ENCODE data around the gene BRD3.
A peak's percentile ranks its signal among the peaks of the same experiment; 100 is the strongest.

Gene BRD3

GRCh38 chr9:134024828-134025605 lies 42.8 kb downstream of the BRD3 start, which contains the start of gene BRD3OS:
BRD3OS (plus strand) TSS chr9:134025481; CDS start chr9:134026748, 1,267 bp downstream.
- Histone ChIP-seq H3K4me3 (peak within 1 kb of the TSS; percentile 95), H3K4me1 (peaks cover 0 to 14% (median 10%) of the 10 kb centered on the region in 4 donors), H3K27me3 (no peaks in the 10 kb centered on the region), H3K27ac (peak within 1 kb of the TSS; percentile 81), H3K9me3 (no peaks in the 10 kb centered on the region), H3K36me3 (peaks cover 0 to 36% (median 10%) of the 10 kb centered on the region in 3 donors)
- no peak for TF ChIP-seq CTCF (IDR thresholded peaks at IDR 0.05)
- intact Hi-C loops (cut with DNase I; ENCODE audit: low total_unique reads), result loop anchor here (5.0 kb wide), 1 partner anchor 42 kb away; the partner anchor contains the start of gene BRD3
- peak; percentile 95 to 98 for DNase-seq

- DNase-seq, result no peak
- TF ChIP-seq CTCF (IDR thresholded peaks at IDR 0.05), result no peak
- Histone ChIP-seq H3K4me1 (peaks cover 0 to 14% (median 10%) of the 10 kb centered on the region in 4 donors), H3K4me3 (peak overlapping the region; percentile 37 to 95), H3K27ac (peak overlapping the region; percentile 30 to 81), H3K27me3 (no peaks in the 10 kb centered on the region), H3K36me3 (peaks cover 0 to 29% (median 10%) of the 10 kb centered on the region in 3 donors), H3K9me3 (no peaks in the 10 kb centered on the region)
- intact Hi-C loops (cut with DNase I; ENCODE audit: low total_unique reads), result no loop called here
Measured at GRCh38 chr9:134024214-134024792, 43.5 kb downstream of the BRD3 start.

- Histone ChIP-seq H3K9me3 (no peaks in the 10 kb centered on the region), H3K36me3 (no peaks in the 10 kb centered on the region), H3K27me3 (peaks cover 0 to 3% of the 10 kb centered on the region in 2 donors), H3K27ac (no peak overlapping the region), H3K4me1 (no peaks in the 10 kb centered on the region), H3K4me3 (no peak overlapping the region)
- intact Hi-C loops (cut with DNase I; ENCODE audit: low total_unique reads), result no loop called here
- TF ChIP-seq CTCF (IDR thresholded peaks at IDR 0.05), result no peak
- no peak for DNase-seq
Measured at GRCh38 chr9:134014946-134015345, 52.9 kb downstream of the BRD3 start.

- TF ChIP-seq CTCF (IDR thresholded peaks at IDR 0.05), result no peak
- Histone ChIP-seq H3K36me3 (no peaks in the 10 kb centered on the region), H3K27me3 (peaks cover 0 to 22% of the 10 kb centered on the region in 2 donors), H3K27ac (no peak overlapping the region), H3K4me3 (no peak overlapping the region), H3K4me1 (no peaks in the 10 kb centered on the region), H3K9me3 (no peaks in the 10 kb centered on the region)
- intact Hi-C loops (cut with DNase I; ENCODE audit: low total_unique reads), result no loop called here
- no peak for DNase-seq
Measured at GRCh38 chr9:134011401-134011800, 56.4 kb downstream of the BRD3 start.

GRCh38 chr9:134010310-134011173 lies 57.3 kb downstream of the BRD3 start:
- no peak for DNase-seq
- no peak overlapping the region for H3K4me3 ChIP-seq
- intact Hi-C loops (cut with DNase I; ENCODE audit: low total_unique reads), result no loop called here
- no peak overlapping the region for H3K27ac ChIP-seq
- H3K9me3 ChIP-seq, result no peaks in the 10 kb centered on the region
- TF ChIP-seq CTCF (IDR thresholded peaks at IDR 0.05), result no peak
- no peaks in the 10 kb centered on the region for H3K4me1 ChIP-seq
- H3K36me3 ChIP-seq, result no peaks in the 10 kb centered on the region
- H3K27me3 ChIP-seq, result peaks cover 0 to 22% of the 10 kb centered on the region in 2 donors
